GM23248 (cell line): ENCODE results near the gene SIK2. TPM values are rescaled to one million over a fixed set of nuclear protein-coding genes. Genes with fewer than 3 reads are reported as not detected.
A peak's percentile ranks its signal among the peaks of the same experiment; 100 is the strongest.

Experiments used
- DNase-seq: peaks from one replicate; pipeline ENCODE4 v3.0.0-alpha.2; 2015
- H2AFZ ChIP-seq: fragments of 200-600 bp; sonication (generic); 2 replicates; pipeline ENCODE4 v1.6.1; 2016; ENCODE audit warnings: antibody characterized with exemption
- H3F3A ChIP-seq: fragments of 200-600 bp; sonication (generic); 2 replicates; pipeline ENCODE4 v1.6.1; 2016; ENCODE audit warnings: mild to moderate bottlenecking, antibody characterized with exemption, mixed run types; ENCODE audit not compliant: insufficient read depth
- H3K27ac ChIP-seq: fragments of 200-600 bp; sonication (generic); 2 replicates; pipeline ENCODE4 v1.5.1; 2016; ENCODE audit warnings: mild to moderate bottlenecking
- H3K27me3 ChIP-seq: fragments of 200-600 bp; sonication (generic); replicated peaks from 2 replicates; pipeline ENCODE4 v1.6.1; 2016; ENCODE audit warnings: mild to moderate bottlenecking; ENCODE audit not compliant: insufficient read depth
- H3K36me3 ChIP-seq: fragments of 200-600 bp; sonication (generic); 2 replicates; pipeline ENCODE4 v1.6.1; 2016; ENCODE audit warnings: low read depth, mild to moderate bottlenecking
- H3K4me1 ChIP-seq: fragments of 200-600 bp; sonication (generic); 2 replicates; pipeline ENCODE4 v1.6.1; 2016; ENCODE audit warnings: mild to moderate bottlenecking; ENCODE audit not compliant: insufficient read depth
- H3K4me2 ChIP-seq: fragments of 200-600 bp; sonication (generic); one replicate; pipeline ENCODE4 v1.6.1; 2016; ENCODE audit warnings: mild to moderate bottlenecking; ENCODE audit not compliant: unreplicated experiment
- H3K4me3 ChIP-seq: fragments of 200-600 bp; sonication (generic); 2 replicates; pipeline ENCODE4 v1.5.1; 2016; ENCODE audit warnings: mild to moderate bottlenecking
- H3K79me2 ChIP-seq: fragments of 200-600 bp; sonication (generic); 2 replicates; pipeline ENCODE4 v1.6.1; 2016; ENCODE audit warnings: mild to moderate bottlenecking; ENCODE audit not compliant: insufficient read depth
- H3K9ac ChIP-seq: fragments of 200-600 bp; sonication (generic); 2 replicates; pipeline ENCODE4 v1.6.1; 2016; ENCODE audit warnings: mild to moderate bottlenecking
- H3K9me2 ChIP-seq: fragments of 200-600 bp; sonication (generic); 2 replicates; pipeline ENCODE4 v1.6.1; 2016; ENCODE audit warnings: mixed run types, mild to moderate bottlenecking, moderate library complexity; ENCODE audit not compliant: insufficient read depth
- H3K9me3 ChIP-seq: fragments of 200-600 bp; sonication (generic); one replicate; pipeline ENCODE4 v1.6.1; 2017; ENCODE audit warnings: low read depth
- H4K20me1 ChIP-seq: fragments of 200-600 bp; sonication (generic); 2 replicates; pipeline ENCODE4 v1.6.0; 2016; ENCODE audit not compliant: insufficient read depth
- EZH2 ChIP-seq: fragments of 200-600 bp; sonication (generic); IDR thresholded peaks from 2 replicates; pipeline ENCODE4 v1.6.1; 2018; ENCODE audit warnings: antibody characterized with exemption, mild to moderate bottlenecking; ENCODE audit not compliant: insufficient read depth, poor library complexity, severe bottlenecking
- EZH2phosphoT487 ChIP-seq: fragments of 200-600 bp; sonication (generic); IDR thresholded peaks from 2 replicates; pipeline ENCODE4 v1.6.1; 2018; ENCODE audit warnings: antibody characterized with exemption, moderate library complexity, mild to moderate bottlenecking, low read depth; ENCODE audit not compliant: insufficient read depth
- WGBS, 2 experiments: methylation state at CpG; one replicate each; pipeline ENCODE4 v1.1.6; 2015 to 2017; ENCODE audit warnings: low lambda C conversion rate in 2 of 2, low coverage in 1 of 2; ENCODE audit errors: missing lambda C conversion rate in 2 of 2; 5-methylcytosine and 5-hydroxymethylcytosine counted together
- in situ Hi-C: fragments of 300-500 bp; cut with MboI; formaldehyde crosslinking; loops from 2 replicates; pipeline ENCODE4 v1.15.0; 2020
- polyA plus RNA-seq: library from polyadenylated mRNA; unstranded; fragments of >200 nt; fragmentation: Nextera tagmentation; extraction: Ambion mirVana; gene quantifications from 2 replicates; pipeline ENCODE4 v1.2.1, GENCODE V29; 2016
- total RNA-seq: library from RNA; depleted of rRNA; stranded (reverse); fragments of >200 nt; shearing (Covaris generic); gene quantifications from 2 replicates; pipeline ENCODE4 v1.2.3, GENCODE V29; 2014

The SIK2 gene
- total and polyA plus RNA-seq, 2 experiments from 2014 or later, result 5.9 to 14.8 TPM

GRCh38 chr11:111693224-111693937 is 91.1 kb downstream of the SIK2 start:
- H4K20me1 ChIP-seq, result no peaks in the 10 kb centered on the region
- peaks cover 9% of the 10 kb centered on the region; the same call in 1 of the 2 replicates for H3K36me3 ChIP-seq
- no peak overlapping the region for H3K27ac ChIP-seq
- no peak overlapping the region for H3K4me3 ChIP-seq
- in situ Hi-C loops, result no loop called here
- H3K9me2 ChIP-seq, result no peaks in the 10 kb centered on the region
- WGBS, 2 experiments, result 93 to 96% methylated on average over 6 of the region's 6 CpGs
- no peak for DNase-seq
- H3K79me2 ChIP-seq, result peaks cover 51% of the 10 kb centered on the region
- H3K9ac ChIP-seq, result no peak overlapping the region
- no peaks in the 10 kb centered on the region for H3K9me3 ChIP-seq
- H3K4me1 ChIP-seq, result peaks cover 46% of the 10 kb centered on the region
- H3F3A ChIP-seq, result peaks cover 34% of the 10 kb centered on the region
- no peak for TF ChIP-seq EZH2phosphoT487
- no peak for TF ChIP-seq EZH2
- no peak overlapping the region for H3K4me2 ChIP-seq
- H3K27me3 ChIP-seq, result no peaks in the 10 kb centered on the region
- H2AFZ ChIP-seq, result no peak overlapping the region

DNA sequence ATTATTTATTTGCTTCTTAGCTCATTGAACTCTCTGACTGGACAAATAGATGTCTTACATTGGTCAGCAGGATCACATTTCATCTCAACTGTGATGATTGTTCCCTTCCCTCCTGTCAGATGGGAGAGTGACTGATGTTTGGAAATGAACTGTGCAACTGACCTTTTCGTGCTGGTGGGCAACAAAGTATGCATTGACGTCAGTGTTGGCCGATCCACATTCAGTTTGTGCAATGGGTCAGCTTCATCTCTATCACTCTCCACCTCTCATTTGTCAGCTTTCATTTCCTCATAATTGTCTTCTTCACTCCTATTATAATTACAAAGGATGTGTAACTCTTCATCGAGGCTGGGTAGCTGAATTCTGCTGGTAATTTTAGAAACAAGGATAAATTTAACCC is 92.6 kb downstream of the SIK2 start:
- peaks cover 54% of the 10 kb centered on the region for H3K79me2 ChIP-seq
- 1 to 4% methylated on average over 4 of the region's 4 CpGs for WGBS, 2 experiments
- no peaks in the 10 kb centered on the region; the same call in 1 of the 2 replicates for H3K36me3 ChIP-seq
- no peak overlapping the region for H2AFZ ChIP-seq
- in situ Hi-C loops, result no loop called here
- peaks cover 51% of the 10 kb centered on the region for H3K4me1 ChIP-seq
- peak; percentile 82 for DNase-seq
- no peaks in the 10 kb centered on the region for H3K9me3 ChIP-seq
- peak overlapping the region; percentile 70 for H3K27ac ChIP-seq
- H3K4me2 ChIP-seq, result peak overlapping the region; percentile 55
- H3F3A ChIP-seq, result peaks cover 35% of the 10 kb centered on the region
- H3K9me2 ChIP-seq, result no peaks in the 10 kb centered on the region
- H3K9ac ChIP-seq, result peak overlapping the region; percentile 44
- TF ChIP-seq EZH2 (no peak), EZH2phosphoT487 (peak; percentile 83)
- H3K27me3 ChIP-seq, result no peaks in the 10 kb centered on the region
- H4K20me1 ChIP-seq, result no peaks in the 10 kb centered on the region; the same call in 1 of the 2 replicates
- H3K4me3 ChIP-seq, result no peak overlapping the region

DNA sequence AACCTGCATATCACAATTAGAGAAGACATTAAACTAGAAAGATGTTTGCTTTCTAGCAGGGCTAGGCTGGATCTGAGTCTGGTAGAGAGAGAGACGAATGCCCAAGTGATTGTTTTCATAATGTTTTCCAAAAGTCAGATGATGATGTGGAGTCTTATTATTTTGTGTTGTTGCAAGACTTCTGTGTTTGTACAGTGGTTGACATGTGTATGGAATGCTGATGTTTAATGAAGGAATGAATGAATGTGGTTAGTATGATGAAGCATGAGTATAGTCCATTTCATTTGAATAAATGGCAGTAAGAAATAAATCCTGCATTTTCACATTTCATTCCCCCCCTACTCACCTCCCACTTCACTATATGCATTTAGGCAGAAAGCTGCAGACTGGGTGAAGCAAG is 94.3 kb downstream of the SIK2 start:
- DNase-seq, result peak; percentile 82
- H3K79me2 ChIP-seq, result peaks cover 55% of the 10 kb centered on the region
- no peaks in the 10 kb centered on the region for H3K9me2 ChIP-seq
- H4K20me1 ChIP-seq, result no peaks in the 10 kb centered on the region; the same call in 1 of the 2 replicates
- WGBS, 2 experiments, result 0 to 6% methylated on average over 1 of the region's 1 CpG
- peaks cover 46% of the 10 kb centered on the region for H3K4me1 ChIP-seq
- no peak overlapping the region for H2AFZ ChIP-seq
- no peak overlapping the region for H3K4me3 ChIP-seq
- H3K9ac ChIP-seq, result peak overlapping the region; percentile 44
- no peaks in the 10 kb centered on the region for H3K9me3 ChIP-seq
- peaks cover 35% of the 10 kb centered on the region for H3F3A ChIP-seq
- in situ Hi-C loops, result no loop called here
- H3K36me3 ChIP-seq, result no peaks in the 10 kb centered on the region; the same call in 1 of the 2 replicates
- no peaks in the 10 kb centered on the region for H3K27me3 ChIP-seq
- peak overlapping the region; percentile 70 for H3K27ac ChIP-seq
- no peak for TF ChIP-seq EZH2phosphoT487
- no peak for TF ChIP-seq EZH2
- peak overlapping the region; percentile 55 for H3K4me2 ChIP-seq

- peaks cover 6% of the 10 kb centered on the region for H3K36me3 ChIP-seq
- no peaks in the 10 kb centered on the region for H3K27me3 ChIP-seq
- peaks cover 52% of the 10 kb centered on the region for H3K79me2 ChIP-seq
- H3K9me2 ChIP-seq, result no peaks in the 10 kb centered on the region
- no peak for TF ChIP-seq EZH2
- TF ChIP-seq EZH2phosphoT487, result no peak
- no peaks in the 10 kb centered on the region; the same call in 1 of the 2 replicates for H4K20me1 ChIP-seq
- DNase-seq, result no peak
- no peak overlapping the region for H3K9ac ChIP-seq
- in situ Hi-C loops, result no loop called here
- peaks cover 35% of the 10 kb centered on the region for H3F3A ChIP-seq
- H3K4me3 ChIP-seq, result no peak overlapping the region
- no peak overlapping the region for H3K27ac ChIP-seq
- no peak overlapping the region for H3K4me2 ChIP-seq
- H3K9me3 ChIP-seq, result no peaks in the 10 kb centered on the region
- WGBS, 2 experiments, result 100% methylated on average over 1 of the region's 1 CpG
- H2AFZ ChIP-seq, result no peak overlapping the region
- peaks cover 46% of the 10 kb centered on the region for H3K4me1 ChIP-seq
Measured at GRCh38 chr11:111697933-111698371, 95.7 kb downstream of the SIK2 start.
